Measurements from ENCODE around the gene RTP2. TPM values are rescaled to one million over a fixed set of nuclear protein-coding genes. Genes with fewer than 3 reads are reported as not detected.

Gene RTP2
- total and polyA plus RNA-seq, 10 of the 15 experiments (the other 5 are each of a cell fraction or from before 2014, with no cell fraction given) = not detected

- TF ChIP-seq TBL1XR1 (IDR thresholded peaks at IDR 0.05; ENCODE audit: low read depth, low read length) = no peak
- no peak for TF ChIP-seq HDAC6 (IDR thresholded peaks at IDR 0.05; ENCODE audit: unreplicated experiment)
- TF ChIP-seq SUZ12 (IDR thresholded peaks at IDR 0.05; ENCODE audit: unreplicated experiment) = peak; percentile 68
- TF ChIP-seq EZH2 (IDR thresholded peaks at IDR 0.05; ENCODE audit: borderline replicate concordance, control insufficient read depth, low read depth, low read length) = peak; percentile 29; the same call in 1 of the 2 replicates
Observed at GRCh38 chr3:187744169-187745151, 42.1 kb upstream of the RTP2 start (continued).

- H3K4me3 ChIP-seq = no peak overlapping the region
- WGBS (ENCODE audit: insufficient coverage, insufficient replicate concordance, low lambda C conversion rate, missing lambda C conversion rate) = 2% methylated on average over 37 of the region's 45 CpGs
- FAIRE-seq (no peak), ATAC-seq (no peak), DNase-seq (ENCODE audit: low read depth, low spot score) (no peak)
- H3K4me2 ChIP-seq (ENCODE audit: control insufficient read depth, insufficient read depth) = peak overlapping the region; percentile 95; the same call in 1 of the 2 replicates
- no peak for TF ChIP-seq CREM (IDR thresholded peaks at IDR 0.05; ENCODE audit: low read depth)
- peak; percentile 15 for TF ChIP-seq SUZ12 (IDR thresholded peaks at IDR 0.05; ENCODE audit: unreplicated experiment)
- ChIA-PET RAD21 (ENCODE audit: unreplicated experiment) (interaction anchor here (0.8 to 1.3 kb wide), 5 partner anchors 192 to 1212 kb away, joined by 3 to 6 read pairs (median 3); no protein-coding TSS in a partner anchor), SMC1A (ENCODE audit: uncharacterized antibody, unreplicated experiment) (interaction anchor here (0.6 to 1.9 kb wide), 8 partner anchors 9 to 1233 kb away, joined by 3 to 8 read pairs (median 4); no protein-coding TSS in a partner anchor), CTCF (interaction anchor here (0.9 to 2.3 kb wide), 9 partner anchors 17 to 1298 kb away, joined by 3 to 30 read pairs (median 3); no protein-coding TSS in a partner anchor), POLR2A (no interaction called here)
- no peaks in the 10 kb centered on the region for H4K20me1 ChIP-seq (ENCODE audit: control insufficient read depth, insufficient read depth)
- no peaks in the 10 kb centered on the region for H3K36me3 ChIP-seq (ENCODE audit: control insufficient read depth in 2 of 2, insufficient read depth in 2 of 2, low read length in 1 of 2)
- H2AFZ ChIP-seq (ENCODE audit: control insufficient read depth, low read depth, low read length) = no peak overlapping the region
- H3K4me1 ChIP-seq (ENCODE audit: control insufficient read depth, insufficient read depth, low read length) = no peaks in the 10 kb centered on the region; the same call in 1 of the 2 replicates
- H3K79me2 ChIP-seq (ENCODE audit: control insufficient read depth, insufficient read depth, low read length) = no peaks in the 10 kb centered on the region
- intact Hi-C loops (cut with micrococcal nuclease; ENCODE audit: unreplicated experiment) (loop anchor here (2.0 to 10.0 kb wide), 9 partner anchors 175 to 921 kb away; no protein-coding TSS in a partner anchor), in situ Hi-C loops (cut with MboI) (loop anchor here (5.0 kb wide), 2 partner anchors 1009 to 1209 kb away; no protein-coding TSS in a partner anchor)
- H3K9ac ChIP-seq (ENCODE audit: control insufficient read depth, insufficient read depth, low read length) = no peak overlapping the region
- H3K27ac ChIP-seq (ENCODE audit: control insufficient read depth, insufficient read depth) = no peak overlapping the region
- H3K9me3 ChIP-seq (replicated peaks; ENCODE audit: control insufficient read depth, insufficient read depth, low read length) = no peaks in the 10 kb centered on the region
- peaks cover 16 to 18% of the 10 kb centered on the region in 2 experiments for H3K27me3 ChIP-seq (replicated peaks in 1 of 2; ENCODE audit: control insufficient read depth in 2 of 2, insufficient read depth in 2 of 2, low read length in 1 of 2)
- BruUV-seq (replicated peaks) = no TSS peak
Observed at GRCh38 chr3:187743195-187744141, 41.1 kb upstream of the RTP2 start.

Data from GM12878 (cell line).